Measurements from ENCODE around the gene COL21A1.
"Not testable (repeated sequence)": the region's sequence is repeated elsewhere in the genome, so short reads cannot be mapped to it uniquely, and the experiment has no call there.

The COL21A1 gene

GRCh38 chr6:56025795-56026194 lies 221.6 kb downstream of the COL21A1 start:
- no peak for DNase-seq

GRCh38 chr6:56024931-56025330 lies 222.4 kb downstream of the COL21A1 start:
- intact Hi-C loops (cut with DNase I): no loop called here
- DNase-seq: no peak

More at GRCh38 chr6:56025795-56026194, 221.6 kb downstream of the COL21A1 start:
- intact Hi-C loops (cut with DNase I): no loop called here

- intact Hi-C loops (cut with DNase I): no loop called here
These were observed 223.6 kb downstream of the COL21A1 start for GRCh38 chr6:56023829-56024228.

GRCh38 chr6:56022678-56023077 lies 224.7 kb downstream of the COL21A1 start:
- intact Hi-C loops (cut with DNase I): no loop called here
- DNase-seq: no peak

More at GRCh38 chr6:56023829-56024228, 223.6 kb downstream of the COL21A1 start:
- DNase-seq: no peak

GRCh38 chr6:56021943-56022342 lies 225.4 kb downstream of the COL21A1 start:
- intact Hi-C loops (cut with DNase I): no loop called here

GRCh38 chr6:56019973-56020372 lies 227.4 kb downstream of the COL21A1 start:
- intact Hi-C loops (cut with DNase I): no loop called here
- no peak for DNase-seq

More at GRCh38 chr6:56021943-56022342, 225.4 kb downstream of the COL21A1 start:
- DNase-seq: no peak

GRCh38 chr6:56017198-56017597 lies 230.2 kb downstream of the COL21A1 start:
- no peak for DNase-seq
- intact Hi-C loops (cut with DNase I): no loop called here

- intact Hi-C loops (cut with DNase I): not testable (repeated sequence)
- peak in 2 of 10 donors; percentile 61 to 77 for DNase-seq
These were observed 233.3 kb downstream of the COL21A1 start for GRCh38 chr6:56014039-56014438.

GRCh38 chr6:56009636-56010035 lies 237.7 kb downstream of the COL21A1 start:
- no peak for DNase-seq
- intact Hi-C loops (cut with DNase I): no loop called here

Data from posterior cingulate gyrus (tissue), 11 donors.